Tibial nerve (tissue), 4 donors: ENCODE measurements around the gene PALS2.

Experiments
- CTCF ChIP-seq, 5 experiments: fragments of 200-600 bp in 3 of 5; fragments of 450-650 bp in 2 of 5; sonication (generic) in 3 of 5; IDR thresholded peaks; one replicate each; pipeline ENCODE4 v1.5.1; 2016 to 2019; ENCODE audit warnings: antibody characterized with exemption in 5 of 5, mild to moderate bottlenecking in 3 of 5, moderate library complexity in 2 of 5
- EP300 ChIP-seq, 2 donors: sonication (generic); formaldehyde crosslinking; IDR thresholded peaks; one replicate each; pipeline ENCODE4 v1.6.1; 2017; ENCODE audit warnings: antibody characterized with exemption in 2 of 2, mild to moderate bottlenecking in 1 of 2
- POLR2A ChIP-seq, 2 donors: fragments of 450-650 bp; IDR thresholded peaks; one replicate each; pipeline ENCODE4 v1.6.1; 2017; ENCODE audit warnings: antibody characterized with exemption in 2 of 2, mild to moderate bottlenecking in 2 of 2, moderate library complexity in 2 of 2

GRCh38 chr7:24536682-24537081 lies 36.6 kb upstream of the PALS2 start:
- no peak for TF ChIP-seq CTCF (IDR thresholded peaks at IDR 0.05)
- TF ChIP-seq POLR2A (IDR thresholded peaks at IDR 0.05) = no peak
- no peak for TF ChIP-seq EP300 (IDR thresholded peaks at IDR 0.05)
